Stimulated activated CD4-positive, alpha-beta T cell treated with anti-CD3 and anti-CD28 coated beads, Interleukin-15, amount 100 ng/mL, for 48 hours (primary cell): ENCODE results near the gene RFC5.
"Not testable (repeated sequence)": the region's sequence is repeated elsewhere in the genome, so short reads cannot be mapped to it uniquely, and the experiment has no call there.

Source experiments
- DNase-seq, 2 donors: peaks; one replicate each; pipeline ENCODE4 v3.0.0-alpha.2; 2020; ENCODE audit warnings: low read depth in 2 of 2

The RFC5 gene

GRCh38 chr12:118052324-118053070 lies 36.0 kb downstream of the RFC5 start:
- no peak for DNase-seq

GRCh38 chr12:118053071-118053985 lies 36.8 kb downstream of the RFC5 start:
- DNase-seq = no peak

DNA sequence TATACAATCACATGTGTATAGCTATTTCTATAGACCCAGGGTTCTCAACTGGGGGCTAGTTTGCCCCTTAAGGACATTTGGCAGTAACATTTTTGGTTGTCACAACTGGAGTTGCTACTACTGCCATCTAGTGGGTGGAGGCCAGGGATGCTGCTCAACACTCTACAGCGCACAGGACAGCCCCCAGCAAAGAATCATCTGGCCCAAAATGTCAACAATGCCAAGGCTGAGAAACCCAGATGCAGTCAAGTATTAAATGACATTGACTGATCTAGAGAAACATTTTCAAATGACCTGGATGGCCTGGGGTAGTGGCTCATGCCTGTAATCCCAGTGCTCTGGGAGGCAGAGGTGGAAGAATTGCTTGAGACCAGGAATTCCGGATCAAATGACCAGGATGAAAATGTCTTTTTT lies 38.6 kb downstream of the RFC5 start:
- DNase-seq = peak in 1 of 2 donors; percentile 69

GRCh38 chr12:118055865-118056773 lies 39.6 kb downstream of the RFC5 start:
- DNase-seq = no peak

DNA sequence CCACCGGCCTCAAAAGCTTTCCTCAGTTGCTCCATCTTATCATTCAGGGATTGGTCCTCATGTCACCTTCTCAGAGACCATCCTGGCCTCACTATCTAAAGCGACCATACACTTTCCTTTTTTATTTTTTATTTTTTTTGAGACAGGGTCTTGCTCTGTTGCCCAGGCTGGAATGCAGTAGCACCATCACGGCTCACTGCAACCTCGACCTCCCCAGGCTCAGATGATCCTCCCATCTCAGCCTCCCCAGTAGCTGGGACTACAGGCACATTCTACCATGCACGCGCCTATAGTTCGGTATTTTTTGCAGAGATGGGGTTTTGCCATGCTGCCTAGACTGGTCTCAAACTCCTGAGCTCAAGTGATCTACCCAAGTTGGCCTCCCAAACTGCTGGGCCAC lies 41.7 kb downstream of the RFC5 start:
- no peak for DNase-seq

GRCh38 chr12:118058881-118059280 lies 42.4 kb downstream of the RFC5 start:
- no peak for DNase-seq

- DNase-seq = no peak
Observed at GRCh38 chr12:118059341-118060191, 43.1 kb downstream of the RFC5 start.

DNA sequence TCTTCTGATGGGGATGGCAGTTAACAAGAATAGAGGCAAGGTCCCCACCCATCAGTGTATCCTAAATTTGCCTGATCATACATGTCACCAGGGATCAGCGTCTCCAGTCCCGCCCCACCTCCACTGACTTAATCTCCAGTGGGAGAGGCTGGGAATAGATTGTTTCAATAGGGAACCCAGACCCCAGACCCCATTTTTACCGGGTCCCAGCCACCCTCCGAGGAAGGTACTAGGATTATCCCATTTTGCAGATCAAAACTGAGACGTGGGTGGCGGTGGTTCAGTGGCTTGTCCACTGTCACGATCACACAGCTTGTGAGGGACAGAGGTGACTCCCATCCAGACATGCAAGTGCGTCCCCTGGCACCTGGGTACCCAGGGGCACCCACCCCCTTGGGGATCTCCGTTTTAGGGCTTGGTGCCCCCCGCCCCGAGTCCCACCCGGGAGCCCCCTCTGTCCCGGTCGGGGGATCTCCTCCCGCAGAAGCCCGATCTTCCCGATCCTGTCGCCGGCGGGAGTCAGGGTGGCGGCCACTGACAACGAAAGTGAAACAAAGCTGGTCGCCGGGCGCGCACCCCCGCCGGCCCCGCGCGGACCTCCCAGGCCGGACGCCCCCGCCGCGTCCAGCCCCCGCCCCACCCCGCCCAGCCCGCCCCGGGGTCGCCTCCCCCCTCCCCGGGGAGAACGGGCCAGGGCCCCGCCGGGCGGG lies 44.0 kb downstream of the RFC5 start:
- no peak for DNase-seq

DNA sequence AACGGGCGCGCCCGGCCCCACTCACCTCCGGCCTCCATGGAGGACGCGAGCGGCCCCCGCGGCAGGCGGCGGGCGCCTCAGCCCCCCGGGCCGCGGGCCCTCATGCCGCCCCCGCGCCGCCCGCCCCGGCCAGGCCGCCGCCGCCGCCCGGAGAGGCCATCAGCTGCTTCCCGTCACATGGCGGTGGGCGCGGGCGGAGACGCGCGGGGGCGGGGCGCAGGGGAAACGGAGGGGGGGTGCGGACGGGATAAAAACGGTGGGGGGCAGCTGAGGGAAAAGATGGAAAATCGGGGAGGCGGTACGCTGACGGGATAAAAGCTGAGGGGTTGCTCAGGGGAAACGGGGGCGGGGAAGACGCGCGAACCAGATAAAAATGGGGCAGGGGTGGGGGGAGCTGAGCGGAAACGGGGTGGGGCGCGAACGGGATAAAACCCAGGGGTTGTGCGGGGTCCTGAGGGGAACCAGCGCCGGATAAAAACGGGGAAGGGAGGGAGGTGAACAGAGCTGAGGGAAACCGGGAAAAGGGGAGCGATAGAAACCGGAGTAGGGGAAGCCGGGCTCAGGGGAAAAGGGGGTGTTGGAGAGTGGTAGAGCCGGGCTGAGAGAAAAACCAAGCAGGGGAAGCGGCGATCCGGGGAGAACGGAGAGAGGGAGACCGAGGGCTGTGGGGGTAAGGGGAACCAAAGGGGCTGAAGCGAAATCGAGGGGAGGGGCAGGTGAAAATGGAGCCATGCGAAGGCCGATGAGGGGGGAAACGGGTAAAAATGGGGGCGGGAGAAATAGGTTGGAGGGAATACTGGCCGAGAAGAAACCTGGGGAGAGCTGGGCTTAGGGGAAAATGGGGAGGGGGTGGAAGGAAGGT lies 44.7 kb downstream of the RFC5 start, which contains the start of gene WSB2:
WSB2 (minus strand) TSS at position 169 of the 862 bp plus-strand sequence; CDS start at position 38, 131 bp downstream.
- peak in 1 of 2 donors; percentile 47 for DNase-seq

DNA sequence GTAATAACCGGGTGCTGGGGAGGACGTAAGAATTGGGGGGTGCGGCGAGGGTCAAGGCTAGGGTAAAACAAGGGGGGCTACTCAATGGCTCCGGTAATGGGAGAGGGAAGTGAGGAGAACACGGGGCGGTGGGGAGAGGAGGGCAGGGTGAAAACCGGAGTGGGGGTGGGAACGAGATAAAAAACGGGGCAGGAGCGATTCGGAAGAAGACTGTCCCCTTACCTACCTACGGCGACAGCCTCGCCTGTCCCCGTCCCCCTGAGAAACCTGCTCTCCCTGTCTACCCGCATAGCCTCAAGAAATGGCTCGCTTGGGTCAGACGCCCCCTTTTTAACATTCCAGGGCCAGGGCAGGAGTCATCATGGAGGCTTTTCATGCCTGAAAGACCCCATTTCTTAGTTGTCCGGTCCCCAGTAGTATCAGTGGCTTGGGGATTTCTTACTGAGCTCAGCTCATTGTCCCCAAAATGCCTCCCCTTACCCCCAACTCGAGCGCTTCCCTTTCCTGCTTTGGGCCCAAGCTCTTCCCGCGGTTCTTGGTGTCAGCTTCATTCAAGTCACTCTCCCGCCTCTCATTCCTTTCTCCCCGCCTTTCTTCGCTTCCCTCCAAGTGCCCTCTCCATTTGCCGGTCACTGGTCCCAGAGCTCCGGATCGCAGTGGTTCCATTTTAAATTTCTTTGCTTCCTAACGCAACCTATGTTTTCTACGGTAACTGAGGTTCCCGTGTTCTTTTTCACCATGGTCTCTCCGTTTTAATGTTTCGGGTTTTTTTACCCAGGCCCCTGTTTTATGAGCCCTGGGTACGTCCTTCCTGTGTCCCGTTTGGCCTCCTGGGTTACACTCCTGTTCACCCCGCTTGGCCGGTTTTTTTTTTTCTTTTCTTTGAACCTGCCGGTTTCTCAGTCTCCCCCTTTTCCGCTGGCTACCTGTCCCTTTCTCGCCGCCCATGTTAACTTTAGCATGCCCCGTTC lies 45.7 kb downstream of the RFC5 start:
- no peak for DNase-seq

GRCh38 chr12:118063576-118064391 lies 47.3 kb downstream of the RFC5 start:
- DNase-seq = no peak

- no peak for DNase-seq
Observed at GRCh38 chr12:118064608-118065007, 48.1 kb downstream of the RFC5 start.

GRCh38 chr12:118065380-118065779 lies 48.9 kb downstream of the RFC5 start:
- no peak for DNase-seq

DNA sequence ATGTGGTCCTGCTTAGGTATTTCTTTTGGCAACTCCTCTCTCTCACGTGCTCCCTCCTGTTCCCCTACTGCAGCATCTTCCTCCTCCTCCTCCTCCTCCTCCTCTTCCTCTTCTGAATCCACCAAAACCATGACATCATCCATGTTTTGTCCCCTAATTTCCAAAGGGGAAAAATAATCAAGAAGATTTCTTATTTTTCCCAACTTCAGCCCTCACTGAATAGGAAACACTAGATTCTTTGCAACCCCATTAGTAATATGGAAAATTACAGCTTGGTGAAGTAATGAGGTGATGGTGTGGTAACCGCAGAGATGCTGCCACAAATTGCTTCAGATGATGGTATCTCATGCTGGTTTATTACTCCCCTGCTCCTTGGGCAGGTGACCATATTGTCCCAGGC lies 51.9 kb downstream of the RFC5 start:
- no peak for DNase-seq

DNA sequence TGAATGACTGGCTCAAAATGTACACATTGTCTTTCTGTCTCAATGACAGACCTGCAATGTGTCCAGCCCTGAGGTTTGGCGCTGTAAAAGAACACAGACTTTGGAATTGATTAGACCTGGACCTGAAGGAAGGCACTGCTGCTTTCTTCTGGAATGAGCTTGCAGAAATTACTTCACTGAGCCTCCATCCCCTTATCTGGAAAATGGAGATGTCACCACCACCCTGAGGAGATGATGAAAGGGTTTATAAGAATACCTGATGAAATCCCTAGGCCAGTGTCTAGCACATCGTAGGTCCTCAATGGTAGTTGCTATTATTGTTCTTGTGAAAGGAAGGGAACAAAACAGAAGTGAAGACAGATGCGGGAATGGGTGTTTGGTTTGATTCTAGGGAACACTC lies 54.1 kb downstream of the RFC5 start:
- DNase-seq = no peak

GRCh38 chr12:118073768-118074167 lies 57.3 kb downstream of the RFC5 start:
- DNase-seq = no peak

- DNase-seq = not testable (repeated sequence)
Observed at GRCh38 chr12:118081521-118081920, 65.0 kb downstream of the RFC5 start.
